Type B pancreatic cell (in vitro differentiated cells): ENCODE results near the gene RHOG. TPM values are rescaled to one million over a fixed set of nuclear protein-coding genes. Genes with fewer than 3 reads are reported as not detected.

Experiments used
- DNase-seq: peaks from one replicate; pipeline ENCODE4 v3.0.0; 2021; ENCODE audit warnings: mixed read lengths; ENCODE audit not compliant: unreplicated experiment; ENCODE audit errors: extremely low spot score
- H3K27ac Mint-ChIP-seq: 2 replicates; pipeline ENCODE4 v1.8.0; 2021; ENCODE audit warnings: mild to moderate bottlenecking, mixed read lengths
- H3K27me3 Mint-ChIP-seq: 2 replicates; pipeline ENCODE4 v1.8.0; 2021; ENCODE audit warnings: mixed read lengths
- H3K36me3 Mint-ChIP-seq: 2 replicates; pipeline ENCODE4 v1.8.0; 2021; ENCODE audit warnings: mixed read lengths
- H3K4me1 Mint-ChIP-seq: one replicate; pipeline ENCODE4 v1.8.0; 2021; ENCODE audit warnings: mixed read lengths; ENCODE audit not compliant: unreplicated experiment
- H3K4me3 Mint-ChIP-seq: 2 replicates; pipeline ENCODE4 v1.8.0; 2021; ENCODE audit warnings: mild to moderate bottlenecking, mixed read lengths
- H3K9me3 Mint-ChIP-seq: 2 replicates; pipeline ENCODE4 v1.8.0; 2021; ENCODE audit warnings: mixed read lengths
- CTCF ChIP-seq: fragments of 200-600 bp; sonication (generic); conservative IDR thresholded peaks from 2 replicates; pipeline ENCODE4 v1.5.0; 2021; ENCODE audit warnings: antibody characterized with exemption, mild to moderate bottlenecking
- total RNA-seq: library from RNA; stranded (reverse); gene quantifications from 2 replicates; pipeline ENCODE4 v1.2.1, GENCODE V29; 2021; ENCODE audit warnings: low replicate concordance

Gene RHOG
- total RNA-seq, 1 donor from 2014 or later, result 30.8 TPM

- Mint-ChIP-seq H3K4me3 (peak overlapping the region; percentile 96), H3K27ac (peak overlapping the region; percentile 74), H3K36me3 (peaks cover 4% of the 10 kb centered on the region), H3K9me3 (peaks cover 5% of the 10 kb centered on the region), H3K27me3 (no peaks in the 10 kb centered on the region), H3K4me1 (peaks cover 40% of the 10 kb centered on the region)
- DNase-seq, result no peak
- TF ChIP-seq CTCF, result no peak
Measured at GRCh38 chr11:3857628-3858027, 16.9 kb upstream of the RHOG start.

GRCh38 chr11:3856856-3857553 is 16.2 kb upstream of the RHOG start:
- Mint-ChIP-seq H3K36me3 (peaks cover 4% of the 10 kb centered on the region), H3K4me1 (peaks cover 40% of the 10 kb centered on the region), H3K27ac (peak overlapping the region; percentile 74), H3K9me3 (peaks cover 5% of the 10 kb centered on the region), H3K27me3 (no peaks in the 10 kb centered on the region), H3K4me3 (peak overlapping the region; percentile 96)
- TF ChIP-seq CTCF, result no peak
- no peak for DNase-seq

- H3K4me3 Mint-ChIP-seq, result peak overlapping the region; percentile 96
- no peak for TF ChIP-seq CTCF
- peak overlapping the region; percentile 74 for H3K27ac Mint-ChIP-seq
Measured at GRCh38 chr11:3855808-3856491, 15.2 kb upstream of the RHOG start.

GRCh38 chr11:3854977-3855807 is 14.4 kb upstream of the RHOG start, which contains the start of gene STIM1:
Gene STIM1 (plus strand): TSS chr11:3855664. CDS start chr11:3856271, 607 bp downstream.
- Mint-ChIP-seq H3K36me3 (no peaks in the 10 kb centered on the region), H3K9me3 (no peaks in the 10 kb centered on the region), H3K4me3 (peak within 1 kb of the TSS; percentile 96), H3K27ac (peak within 1 kb of the TSS; percentile 99), H3K27me3 (no peaks in the 10 kb centered on the region), H3K4me1 (peaks cover 29% of the 10 kb centered on the region)
- peak; percentile 98 for DNase-seq
- peak; percentile 98 for TF ChIP-seq CTCF

More at GRCh38 chr11:3855808-3856491, 15.2 kb upstream of the RHOG start:
- DNase-seq, result no peak
- no peaks in the 10 kb centered on the region for H3K27me3 Mint-ChIP-seq
- peaks cover 3% of the 10 kb centered on the region for H3K36me3 Mint-ChIP-seq
- peaks cover 33% of the 10 kb centered on the region for H3K4me1 Mint-ChIP-seq
- peaks cover 4% of the 10 kb centered on the region for H3K9me3 Mint-ChIP-seq

- H3K27me3 Mint-ChIP-seq, result no peaks in the 10 kb centered on the region
- no peak for DNase-seq
- no peaks in the 10 kb centered on the region for H3K9me3 Mint-ChIP-seq
- H3K4me1 Mint-ChIP-seq, result peaks cover 29% of the 10 kb centered on the region
- no peak for TF ChIP-seq CTCF
- H3K4me3 Mint-ChIP-seq, result peak overlapping the region; percentile 90
- no peaks in the 10 kb centered on the region for H3K36me3 Mint-ChIP-seq
- H3K27ac Mint-ChIP-seq, result peak overlapping the region; percentile 99
Measured at GRCh38 chr11:3854660-3854976, 13.9 kb upstream of the RHOG start.
